Calu3 (cell line): ENCODE data around the gene PRKRIP1. TPM values are rescaled to one million over a fixed set of nuclear protein-coding genes. Genes with fewer than 3 reads are reported as not detected.
"Not testable (repeated sequence)": the region's sequence is repeated elsewhere in the genome, so short reads cannot be mapped to it uniquely, and the experiment has no call there.

Experiments
- Bru-seq: library from RNA; stranded (reverse); fragments of 400-500 nt; gene quantifications from one replicate; lab custom pipeline; 2021; lab: Mats Ljungman, UMichigan
- BruChase-seq, 2 experiments: library from RNA; stranded (reverse); fragments of 400-500 nt; gene quantifications; one replicate each; lab custom pipeline; 2021; lab: Mats Ljungman, UMichigan
- BruUV-seq: library from RNA; stranded (reverse); fragments of 400-500 nt; replicated peaks from 2 replicates; lab custom pipeline; 2021; lab: Mats Ljungman, UMichigan
- CTCF ChIA-PET: fragments of 300-600 bp; sonication (Branson Sonifier 250); formaldehyde crosslinking; loops from one replicate; lab custom pipeline; 2022; ENCODE audit warnings: antibody characterized with exemption; lab: Charles Lee
- DNase-seq: peaks from one replicate; pipeline ENCODE4 v3.0.0; 2022
- H3K27ac Mint-ChIP-seq: one replicate; pipeline ENCODE4 v1.8.0; 2022; ENCODE audit warnings: mixed read lengths; ENCODE audit not compliant: unreplicated experiment
- H3K27me3 Mint-ChIP-seq: one replicate; pipeline ENCODE4 v1.8.0; 2022; ENCODE audit warnings: mixed read lengths; ENCODE audit not compliant: unreplicated experiment
- H3K36me3 Mint-ChIP-seq: one replicate; pipeline ENCODE4 v1.8.0; 2022; ENCODE audit warnings: mild to moderate bottlenecking, moderate library complexity, mixed read lengths; ENCODE audit not compliant: insufficient read depth, unreplicated experiment
- H3K4me1 Mint-ChIP-seq: one replicate; pipeline ENCODE4 v1.8.0; 2022; ENCODE audit warnings: mild to moderate bottlenecking, low read depth, mixed read lengths; ENCODE audit not compliant: unreplicated experiment
- H3K4me3 Mint-ChIP-seq: one replicate; pipeline ENCODE4 v1.8.0; 2022; ENCODE audit warnings: mild to moderate bottlenecking, low read depth, moderate library complexity, mixed read lengths; ENCODE audit not compliant: unreplicated experiment
- H3K9me3 Mint-ChIP-seq: one replicate; pipeline ENCODE4 v1.8.0; 2022; ENCODE audit warnings: low read depth, mixed read lengths; ENCODE audit not compliant: unreplicated experiment
- intact Hi-C: fragments of 100-400 bp; cut with micrococcal nuclease; formaldehyde crosslinking; loops from one replicate; pipeline ENCODE4 v1.10.0; 2022; ENCODE audit not compliant: unreplicated experiment
- long read RNA-seq: library from polyadenylated mRNA; stranded (forward); transcript quantifications from one replicate; pipeline ENCODE4 v2.0.0, GENCODE V29; 2022
- total RNA-seq: library from RNA; stranded (reverse); gene quantifications from 2 replicates; pipeline ENCODE4 v1.2.3, GENCODE V29; 2022
- TF ChIP-seq, protein P1 (sequence below): fragments of 200-600 bp; IDR thresholded peaks from one replicate; pipeline ENCODE4 v1.8.0; 2022; ENCODE audit warnings: antibody characterized with exemption; ENCODE audit not compliant: unreplicated experiment

The PRKRIP1 gene, protein sequence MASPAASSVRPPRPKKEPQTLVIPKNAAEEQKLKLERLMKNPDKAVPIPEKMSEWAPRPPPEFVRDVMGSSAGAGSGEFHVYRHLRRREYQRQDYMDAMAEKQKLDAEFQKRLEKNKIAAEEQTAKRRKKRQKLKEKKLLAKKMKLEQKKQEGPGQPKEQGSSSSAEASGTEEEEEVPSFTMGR
- 19.4 and 20.2 TPM in 2 replicates for total RNA-seq
- percentile 77 among the genes with signal in this experiment for Bru-seq, nascent RNA
- BruChase-seq, experiment 1, labeled RNA remaining after a 6-hour chase = percentile 77 among the genes with signal in this experiment
- BruChase-seq, experiment 2, labeled RNA remaining after a 2-hour chase = percentile 79 among the genes with signal in this experiment
- long read RNA-seq, transcript PRKRIP1-201 (6 exons, 2,159 nt) = major isoform, 9 of 26 reads
- long read RNA-seq, partial matches to known transcripts = 9 of 26 reads
- long read RNA-seq, other reads (novel, unspliced or antisense) = 4 of 26 reads

DNA sequence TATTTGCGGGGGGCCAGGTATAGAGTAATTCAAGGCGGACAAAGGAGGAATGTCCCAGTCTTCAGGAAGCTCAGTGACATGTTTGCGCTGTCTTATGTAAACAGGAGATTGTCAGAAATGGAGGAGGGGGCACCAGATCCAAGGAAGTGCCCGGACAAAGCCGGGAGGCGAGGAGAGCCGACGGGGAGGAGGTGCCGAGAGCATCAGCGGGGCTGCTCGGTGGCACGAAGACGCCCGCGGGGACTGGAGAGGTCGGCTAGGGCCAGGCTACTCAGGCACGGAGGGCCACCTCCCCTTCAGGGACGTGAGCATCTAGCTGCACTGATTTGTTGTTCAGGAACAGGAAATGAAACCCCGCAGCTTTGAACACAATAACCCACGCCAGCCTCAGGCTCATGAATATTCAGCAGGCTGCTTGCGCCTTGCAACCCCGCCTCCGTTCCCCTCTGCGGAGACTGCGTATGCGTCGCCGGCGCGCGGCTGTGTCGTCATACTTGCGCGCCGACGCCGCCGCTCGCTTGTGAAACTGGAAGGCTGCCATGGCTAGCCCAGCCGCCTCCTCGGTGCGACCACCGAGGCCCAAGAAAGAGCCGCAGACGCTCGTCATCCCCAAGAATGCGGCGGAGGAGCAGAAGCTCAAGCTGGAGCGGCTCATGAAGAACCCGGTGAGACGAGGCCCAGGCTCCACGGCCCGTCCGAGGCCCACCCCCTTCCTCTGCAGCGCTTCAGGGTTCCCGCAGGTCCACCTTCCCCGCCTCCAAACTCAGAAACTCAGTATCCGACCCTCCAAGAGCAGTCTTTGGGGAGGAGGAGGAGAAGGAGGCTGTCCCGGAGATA, at the start of gene PRKRIP1:
PRKRIP1 (plus strand) TSS at position 491 of the 837 bp plus-strand sequence; CDS start at position 540, 49 bp downstream.
- Mint-ChIP-seq H3K36me3 (peaks cover 52% of the 10 kb centered on the region), H3K9me3 (no peaks in the 10 kb centered on the region), H3K4me3 (peak within 1 kb of the TSS; percentile 79), H3K27me3 (no peaks in the 10 kb centered on the region), H3K27ac (peak within 1 kb of the TSS; percentile 81), H3K4me1 (peaks cover 24% of the 10 kb centered on the region)
- DNase-seq = peak; percentile 75
- intact Hi-C loops = no loop called here
- CTCF ChIA-PET = interaction anchor here (1.2 kb wide), 1 partner anchor 8 kb away, joined by 4 read pairs; no protein-coding TSS in a partner anchor
- BruUV-seq = no TSS peak
- TF ChIP-seq, protein P1, sequence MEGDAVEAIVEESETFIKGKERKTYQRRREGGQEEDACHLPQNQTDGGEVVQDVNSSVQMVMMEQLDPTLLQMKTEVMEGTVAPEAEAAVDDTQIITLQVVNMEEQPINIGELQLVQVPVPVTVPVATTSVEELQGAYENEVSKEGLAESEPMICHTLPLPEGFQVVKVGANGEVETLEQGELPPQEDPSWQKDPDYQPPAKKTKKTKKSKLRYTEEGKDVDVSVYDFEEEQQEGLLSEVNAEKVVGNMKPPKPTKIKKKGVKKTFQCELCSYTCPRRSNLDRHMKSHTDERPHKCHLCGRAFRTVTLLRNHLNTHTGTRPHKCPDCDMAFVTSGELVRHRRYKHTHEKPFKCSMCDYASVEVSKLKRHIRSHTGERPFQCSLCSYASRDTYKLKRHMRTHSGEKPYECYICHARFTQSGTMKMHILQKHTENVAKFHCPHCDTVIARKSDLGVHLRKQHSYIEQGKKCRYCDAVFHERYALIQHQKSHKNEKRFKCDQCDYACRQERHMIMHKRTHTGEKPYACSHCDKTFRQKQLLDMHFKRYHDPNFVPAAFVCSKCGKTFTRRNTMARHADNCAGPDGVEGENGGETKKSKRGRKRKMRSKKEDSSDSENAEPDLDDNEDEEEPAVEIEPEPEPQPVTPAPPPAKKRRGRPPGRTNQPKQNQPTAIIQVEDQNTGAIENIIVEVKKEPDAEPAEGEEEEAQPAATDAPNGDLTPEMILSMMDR = no peak

DNA sequence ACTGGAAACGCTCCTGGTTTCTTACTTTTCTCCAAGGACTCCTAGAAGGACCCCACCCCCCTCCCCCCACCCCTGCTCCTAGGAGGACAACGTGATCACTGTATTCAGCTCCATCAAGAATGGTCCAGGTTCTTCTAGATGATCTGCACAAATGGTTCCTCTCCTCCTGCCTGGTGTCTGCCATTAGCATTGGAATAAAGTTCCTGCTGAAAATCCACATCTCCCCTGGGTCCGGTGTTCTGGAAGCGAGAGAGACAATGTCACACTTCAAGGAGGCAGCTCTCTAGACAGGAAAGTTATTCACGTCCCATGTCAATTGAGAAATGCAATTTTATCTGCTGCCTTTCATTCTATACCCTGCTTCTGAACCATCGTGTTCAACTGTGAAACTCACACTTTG, 49.2 kb upstream of the PRKRIP1 start:
- H3K27ac Mint-ChIP-seq, H3K4me1 Mint-ChIP-seq, intact Hi-C loops, H3K36me3 Mint-ChIP-seq, H3K9me3 Mint-ChIP-seq, H3K4me3 Mint-ChIP-seq, DNase-seq, H3K27me3 Mint-ChIP-seq, BruUV-seq, CTCF ChIA-PET: not testable (repeated sequence)

DNA sequence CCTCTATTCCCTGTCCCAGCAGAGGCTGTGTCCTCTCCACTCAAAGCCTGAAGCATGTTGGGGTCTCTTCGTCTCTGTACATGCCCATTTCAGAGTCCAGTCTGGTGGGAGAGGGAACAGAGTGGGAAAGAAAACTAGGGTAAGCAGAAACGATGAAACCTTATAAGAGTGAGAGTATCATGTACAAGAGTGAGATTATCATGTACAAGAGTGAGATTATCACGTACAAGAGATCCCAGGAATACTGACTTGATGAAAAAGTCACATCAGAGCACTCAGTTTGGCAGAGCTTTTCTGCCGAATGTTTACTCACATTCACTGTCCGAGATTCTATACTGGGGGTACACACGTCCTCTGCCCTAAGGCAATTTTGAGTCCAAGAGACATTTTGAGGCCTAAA, 39.8 kb upstream of the PRKRIP1 start, which contains the start of gene SPDYE6:
SPDYE6 (minus strand) TSS at position 101 of the 400 bp plus-strand sequence. CDS start 421 bp downstream, outside the sequence.
- CTCF ChIA-PET, intact Hi-C loops, H3K27me3 Mint-ChIP-seq, H3K4me3 Mint-ChIP-seq, H3K9me3 Mint-ChIP-seq, H3K36me3 Mint-ChIP-seq, DNase-seq, BruUV-seq, H3K27ac Mint-ChIP-seq, H3K4me1 Mint-ChIP-seq: not testable (repeated sequence)

DNA sequence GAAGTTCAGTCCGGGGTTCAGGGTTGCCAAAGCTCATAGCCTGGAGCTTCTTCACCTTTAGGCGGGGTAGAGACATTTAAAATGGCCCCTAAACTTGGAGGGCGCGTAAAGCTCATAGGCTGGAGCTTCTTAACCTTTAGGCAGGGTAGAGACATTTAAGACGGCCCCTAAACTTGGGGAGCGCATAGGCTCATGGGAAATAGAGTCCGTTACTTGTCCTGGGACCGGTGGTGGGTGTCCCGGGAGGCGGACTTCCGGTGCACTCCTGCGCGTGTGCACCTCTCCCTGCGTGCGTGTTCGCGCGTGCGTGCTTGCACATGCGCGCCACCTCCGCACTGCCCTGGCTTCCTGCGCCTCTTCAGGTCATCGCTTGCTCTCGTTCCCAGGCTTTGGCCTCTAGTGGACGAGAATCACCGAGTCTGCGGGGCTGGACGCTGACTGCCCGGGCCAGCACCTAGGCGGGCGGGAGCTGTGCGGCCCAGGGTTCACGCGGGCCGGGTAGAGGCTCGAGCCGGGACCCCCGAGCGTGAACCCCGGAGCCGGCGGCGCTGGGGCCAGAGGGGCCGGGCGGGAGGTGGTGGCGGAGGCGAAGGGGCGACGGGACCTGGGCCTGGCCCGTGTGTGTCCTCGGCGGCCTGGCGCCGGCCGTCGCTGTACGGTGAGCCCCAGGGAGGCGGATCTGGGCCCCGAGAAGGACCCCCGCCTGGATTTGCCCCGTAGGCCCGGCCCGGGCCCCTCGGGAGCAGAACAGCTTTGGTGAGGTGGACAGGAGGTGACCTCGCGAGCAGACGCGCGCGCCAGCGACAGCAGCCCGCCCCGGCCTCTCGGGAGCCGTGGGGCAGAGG, 32.4 kb upstream of the PRKRIP1 start:
- Mint-ChIP-seq H3K4me3 (peak overlapping the region; percentile 97), H3K36me3 (peaks cover 23% of the 10 kb centered on the region)
- H3K4me1 Mint-ChIP-seq, H3K27ac Mint-ChIP-seq, CTCF ChIA-PET, H3K27me3 Mint-ChIP-seq, H3K9me3 Mint-ChIP-seq, intact Hi-C loops, BruUV-seq: not testable (repeated sequence)
- DNase-seq = peak; percentile 87

DNA sequence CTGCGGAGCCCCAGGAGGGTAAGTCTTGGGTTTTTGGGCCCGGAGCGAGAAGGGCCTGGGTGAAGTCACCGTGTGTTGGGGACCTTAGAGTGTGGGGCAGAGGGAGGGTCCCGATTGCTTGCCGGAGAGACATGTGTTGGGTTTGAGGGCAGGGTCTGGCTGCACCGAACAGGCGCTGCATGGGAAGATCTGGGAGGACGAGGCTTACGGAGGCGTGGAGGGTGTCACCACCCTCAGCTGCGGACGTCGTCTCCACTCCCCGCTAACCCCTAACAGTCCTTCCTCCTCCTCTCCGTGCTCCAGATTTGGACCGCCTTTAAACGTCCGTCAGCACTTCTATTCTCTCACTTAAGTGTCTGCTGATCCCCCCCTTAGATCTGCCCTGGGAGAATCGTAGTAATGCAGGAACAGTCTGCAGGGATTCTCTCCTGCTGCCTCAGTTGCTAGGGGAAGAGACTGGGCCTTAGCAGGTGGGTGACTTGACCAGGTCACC, 31.7 kb upstream of the PRKRIP1 start:
- H3K9me3 Mint-ChIP-seq, intact Hi-C loops, BruUV-seq, CTCF ChIA-PET, H3K27me3 Mint-ChIP-seq, H3K4me1 Mint-ChIP-seq, DNase-seq: not testable (repeated sequence)
- H3K4me3 Mint-ChIP-seq = peak overlapping the region; percentile 97
- peak overlapping the region; percentile 33 for H3K27ac Mint-ChIP-seq
- peaks cover 23% of the 10 kb centered on the region for H3K36me3 Mint-ChIP-seq

DNA sequence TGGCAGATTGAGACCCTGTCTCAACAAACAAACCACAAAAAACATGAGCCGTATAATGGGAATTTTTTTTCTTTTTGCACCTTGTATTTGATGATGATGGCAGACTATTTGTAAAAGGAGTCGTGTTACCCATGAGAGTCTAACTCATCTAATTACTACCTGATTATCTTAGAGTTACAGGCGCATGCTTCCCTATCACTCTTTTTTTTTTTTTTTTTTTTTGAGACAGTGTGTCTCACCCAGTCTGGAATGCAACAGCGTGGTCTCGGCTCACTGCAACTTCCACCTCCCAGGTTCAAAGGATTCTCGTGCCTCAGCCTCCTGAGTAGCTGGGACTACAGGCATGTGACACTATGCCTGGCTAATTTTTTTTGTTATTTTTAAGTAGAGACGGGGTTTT, 30.8 kb upstream of the PRKRIP1 start:
- H3K9me3 Mint-ChIP-seq, DNase-seq, H3K27ac Mint-ChIP-seq, CTCF ChIA-PET, H3K27me3 Mint-ChIP-seq, BruUV-seq, H3K4me1 Mint-ChIP-seq, intact Hi-C loops: not testable (repeated sequence)
- peak overlapping the region; percentile 26 for H3K4me3 Mint-ChIP-seq
- H3K36me3 Mint-ChIP-seq = peaks cover 23% of the 10 kb centered on the region

DNA sequence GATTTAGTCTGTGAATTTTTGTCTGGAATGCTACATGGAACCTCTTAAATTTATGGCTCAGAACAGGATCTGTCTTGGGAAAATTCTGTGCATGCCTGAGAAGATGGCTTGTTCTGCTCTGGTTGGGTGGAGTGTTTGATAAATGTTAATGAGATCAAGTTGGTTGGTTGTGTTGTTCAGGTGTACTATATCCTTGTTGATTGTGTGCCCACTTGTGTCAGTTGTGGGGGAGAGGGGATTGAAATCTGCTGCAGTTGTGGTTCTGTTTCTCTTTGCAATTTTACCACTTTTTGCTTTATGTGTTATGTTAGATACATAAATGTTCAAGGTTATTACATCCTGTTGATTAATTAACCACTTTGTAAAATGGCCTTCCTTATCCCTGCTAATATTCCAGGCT, 26.1 kb upstream of the PRKRIP1 start:
- H3K4me1 Mint-ChIP-seq, DNase-seq, H3K27ac Mint-ChIP-seq, H3K4me3 Mint-ChIP-seq, intact Hi-C loops, H3K27me3 Mint-ChIP-seq, CTCF ChIA-PET, H3K9me3 Mint-ChIP-seq, BruUV-seq: not testable (repeated sequence)
- H3K36me3 Mint-ChIP-seq = peaks cover 11% of the 10 kb centered on the region

DNA sequence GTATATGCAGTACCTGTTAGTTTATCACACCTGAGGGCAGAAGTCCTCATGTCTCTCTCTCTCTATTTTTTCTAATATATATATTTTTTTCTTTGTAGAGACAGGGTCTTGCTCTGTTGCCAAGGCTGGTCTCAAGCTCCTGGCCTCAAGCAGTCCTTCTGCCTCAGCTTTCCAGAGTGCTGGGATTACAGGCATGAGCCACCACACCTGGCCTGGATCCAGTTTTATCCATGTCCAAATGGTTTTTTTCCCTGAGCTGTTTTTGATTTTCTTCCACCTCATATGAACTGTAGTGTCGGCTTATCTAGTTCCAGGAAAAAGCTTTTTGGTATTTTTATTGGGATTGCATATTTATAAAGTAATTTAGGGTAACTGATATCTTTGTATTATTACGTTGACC, 23.4 kb upstream of the PRKRIP1 start:
- H3K9me3 Mint-ChIP-seq, CTCF ChIA-PET, H3K4me3 Mint-ChIP-seq, H3K27me3 Mint-ChIP-seq, intact Hi-C loops, H3K4me1 Mint-ChIP-seq, DNase-seq, H3K27ac Mint-ChIP-seq, BruUV-seq: not testable (repeated sequence)
- peaks cover 15% of the 10 kb centered on the region for H3K36me3 Mint-ChIP-seq
